Activated CD8-positive, alpha-beta T cell treated with anti-CD3 and anti-CD28 coated beads for 36 hours (primary cell): ENCODE results near the gene PPP1R10. TPM values are rescaled to one million over a fixed set of nuclear protein-coding genes. Genes with fewer than 3 reads are reported as not detected.

ENCODE experiments used
- ATAC-seq: fragments of 200-7000 bp; cut with Tn5 transposase; one replicate; pipeline ENCODE4 v1.10.0; 2021; ENCODE audit warnings: mild to moderate bottlenecking, moderate library complexity
- CTCF ChIA-PET: fragments of 350-600 bp; sonication (Branson Sonifier 250); formaldehyde crosslinking; loops from one replicate; lab custom pipeline; 2021; ENCODE audit warnings: antibody characterized with exemption; lab: Charles Lee
- POLR2A ChIA-PET: fragments of 350-600 bp; sonication (Branson Sonifier 250); formaldehyde crosslinking; loops from one replicate; lab custom pipeline; 2021; ENCODE audit warnings: antibody characterized with exemption; lab: Charles Lee
- DNase-seq: peaks from one replicate; pipeline ENCODE4 v3.0.0-alpha.2; 2020
- H3K27ac Mint-ChIP-seq: one replicate; pipeline ENCODE4 v1.8.0; 2021; ENCODE audit warnings: mild to moderate bottlenecking, mixed read lengths
- H3K27me3 Mint-ChIP-seq: one replicate; pipeline ENCODE4 v1.8.0; 2021; ENCODE audit warnings: mixed read lengths
- H3K36me3 Mint-ChIP-seq: one replicate; pipeline ENCODE4 v1.8.0; 2021; ENCODE audit warnings: low read depth, mixed read lengths
- H3K4me1 Mint-ChIP-seq: one replicate; pipeline ENCODE4 v1.8.0; 2021; ENCODE audit warnings: low read depth, mixed read lengths
- H3K4me3 Mint-ChIP-seq: one replicate; pipeline ENCODE4 v1.8.0; 2021; ENCODE audit warnings: mild to moderate bottlenecking, moderate library complexity, mixed read lengths
- H3K9me3 Mint-ChIP-seq: one replicate; pipeline ENCODE4 v1.8.0; 2021; ENCODE audit warnings: mixed read lengths
- intact Hi-C: fragments of 100-400 bp; cut with micrococcal nuclease; formaldehyde crosslinking; loops from one replicate; pipeline ENCODE4 v1.10.0; 2022
- total RNA-seq, 2 experiments: library from RNA; stranded (reverse); gene quantifications; one replicate each; pipeline ENCODE4 v1.2.3, GENCODE V29; 2021
- TF ChIP-seq, protein P1 (sequence below): fragments of 200-600 bp; IDR thresholded peaks from one replicate; pipeline ENCODE4 v1.8.0; 2022; ENCODE audit warnings: antibody characterized with exemption, mild to moderate bottlenecking

Gene PPP1R10
- total RNA-seq, 2 experiments from 2014 or later = 59.0 to 59.8 TPM

DNA sequence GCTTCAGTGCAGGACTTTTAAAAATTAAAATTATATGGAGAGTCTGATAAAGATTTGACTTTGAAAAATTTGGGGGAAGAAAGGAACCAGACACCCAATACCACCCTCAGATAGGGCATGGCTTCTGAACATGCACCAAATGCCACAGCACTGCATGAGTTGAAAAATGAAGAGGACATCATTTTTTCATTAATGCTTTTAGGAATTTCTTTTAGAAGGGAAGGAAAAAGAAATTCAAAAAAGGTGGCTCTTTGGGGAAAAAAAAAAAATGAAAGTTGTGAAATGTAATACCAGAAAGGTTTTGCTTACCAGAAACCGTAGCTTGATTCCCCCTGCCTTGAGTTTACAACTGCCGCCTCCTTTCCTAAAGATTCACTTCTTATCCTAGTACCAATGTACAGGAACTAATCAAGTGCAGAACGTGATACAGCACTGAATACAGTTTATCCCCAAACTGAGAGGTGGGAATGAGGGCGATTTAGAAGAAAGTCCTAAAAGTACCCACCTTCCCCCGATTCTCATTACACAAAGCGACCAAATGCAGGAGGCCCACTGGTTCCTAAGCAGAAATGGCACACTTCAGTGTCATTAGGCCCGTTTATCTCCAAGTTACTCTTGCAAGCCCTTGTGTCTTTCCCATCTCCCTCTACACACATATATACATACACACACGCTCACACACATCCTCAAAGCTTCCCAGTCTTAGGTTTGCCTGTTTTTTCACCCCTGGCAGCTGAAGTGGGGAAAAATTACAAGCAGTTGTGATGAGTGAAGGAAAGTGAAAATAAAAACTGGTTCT, 2.8 kb downstream of the PPP1R10 start:
- ChIA-PET CTCF (interaction anchor here (0.8 to 4.7 kb wide), 19 partner anchors 8 to 473 kb away, joined by 3 to 50 read pairs (median 6); partner anchors contain the start of genes ATAT1 and TUBB), POLR2A (interaction anchor here (0.6 to 5.3 kb wide), 29 partner anchors 9 to 298 kb away, joined by 3 to 121 read pairs (median 5); partner anchors contain the start of genes ABCF1, C6orf136, GNL1 and MDC1)
- Mint-ChIP-seq H3K36me3 (peaks cover 81% of the 10 kb centered on the region), H3K27me3 (no peaks in the 10 kb centered on the region), H3K4me1 (peaks cover 52% of the 10 kb centered on the region), H3K4me3 (peak overlapping the region; percentile 95), H3K9me3 (no peaks in the 10 kb centered on the region), H3K27ac (peak overlapping the region; percentile 98)
- ATAC-seq (no peak), DNase-seq (no peak)
- intact Hi-C loops = no loop called here
- TF ChIP-seq, protein P1, sequence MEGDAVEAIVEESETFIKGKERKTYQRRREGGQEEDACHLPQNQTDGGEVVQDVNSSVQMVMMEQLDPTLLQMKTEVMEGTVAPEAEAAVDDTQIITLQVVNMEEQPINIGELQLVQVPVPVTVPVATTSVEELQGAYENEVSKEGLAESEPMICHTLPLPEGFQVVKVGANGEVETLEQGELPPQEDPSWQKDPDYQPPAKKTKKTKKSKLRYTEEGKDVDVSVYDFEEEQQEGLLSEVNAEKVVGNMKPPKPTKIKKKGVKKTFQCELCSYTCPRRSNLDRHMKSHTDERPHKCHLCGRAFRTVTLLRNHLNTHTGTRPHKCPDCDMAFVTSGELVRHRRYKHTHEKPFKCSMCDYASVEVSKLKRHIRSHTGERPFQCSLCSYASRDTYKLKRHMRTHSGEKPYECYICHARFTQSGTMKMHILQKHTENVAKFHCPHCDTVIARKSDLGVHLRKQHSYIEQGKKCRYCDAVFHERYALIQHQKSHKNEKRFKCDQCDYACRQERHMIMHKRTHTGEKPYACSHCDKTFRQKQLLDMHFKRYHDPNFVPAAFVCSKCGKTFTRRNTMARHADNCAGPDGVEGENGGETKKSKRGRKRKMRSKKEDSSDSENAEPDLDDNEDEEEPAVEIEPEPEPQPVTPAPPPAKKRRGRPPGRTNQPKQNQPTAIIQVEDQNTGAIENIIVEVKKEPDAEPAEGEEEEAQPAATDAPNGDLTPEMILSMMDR = no peak

DNA sequence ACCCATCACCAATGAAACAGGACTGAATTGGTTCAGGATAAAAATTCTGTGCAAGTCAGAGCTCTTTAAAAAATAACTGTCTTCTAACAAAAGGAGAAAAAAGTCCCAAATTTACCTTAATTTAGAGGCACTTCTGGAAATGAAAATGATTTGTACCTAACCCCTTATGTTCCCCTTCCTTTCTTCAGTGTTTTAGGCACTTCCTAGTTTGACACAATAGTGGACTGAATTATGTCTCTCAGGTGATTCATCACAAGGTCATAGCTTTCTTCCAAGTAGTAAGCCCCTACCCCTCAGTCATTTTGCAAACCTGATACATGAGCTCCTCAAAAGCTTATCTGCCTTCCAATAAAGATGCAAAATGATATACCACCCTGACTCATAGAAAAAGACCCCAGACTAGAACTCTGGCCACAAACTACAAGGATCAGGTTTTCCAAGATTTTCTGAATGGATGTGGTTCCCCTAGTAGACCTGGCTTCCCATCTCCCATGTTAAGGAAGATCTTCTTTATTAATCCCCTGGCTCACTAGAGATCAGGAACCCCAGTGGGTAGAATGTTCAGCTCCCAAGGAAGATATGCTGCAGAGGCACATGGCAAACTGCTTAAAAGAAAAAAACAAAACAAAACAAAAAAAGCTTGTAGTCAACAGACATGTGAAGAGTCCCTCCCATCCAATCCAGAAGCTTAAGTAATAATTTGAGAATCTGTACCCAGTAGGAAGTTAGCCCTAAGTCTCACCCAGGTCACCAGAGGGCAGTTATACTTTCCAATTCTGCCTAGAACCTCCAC, 3.6 kb downstream of the PPP1R10 start:
- TF ChIP-seq, protein P1 = no peak
- POLR2A ChIA-PET = interaction anchor here (0.8 to 5.3 kb wide), 17 partner anchors 10 to 146 kb away, joined by 3 to 121 read pairs (median 14); partner anchors contain the start of genes ABCF1, GNL1, PRR3 and TUBB
- Mint-ChIP-seq H3K4me3 (peak overlapping the region; percentile 95), H3K27me3 (no peaks in the 10 kb centered on the region), H3K9me3 (no peaks in the 10 kb centered on the region), H3K36me3 (peaks cover 84% of the 10 kb centered on the region), H3K27ac (peak overlapping the region; percentile 98), H3K4me1 (peaks cover 55% of the 10 kb centered on the region)
- DNase-seq (no peak), ATAC-seq (no peak)
- intact Hi-C loops = no loop called here
- CTCF ChIA-PET = interaction anchor here (0.8 to 4.7 kb wide), 21 partner anchors 7 to 474 kb away, joined by 3 to 50 read pairs (median 5); partner anchors contain the start of genes ABCF1 and ATAT1

DNA sequence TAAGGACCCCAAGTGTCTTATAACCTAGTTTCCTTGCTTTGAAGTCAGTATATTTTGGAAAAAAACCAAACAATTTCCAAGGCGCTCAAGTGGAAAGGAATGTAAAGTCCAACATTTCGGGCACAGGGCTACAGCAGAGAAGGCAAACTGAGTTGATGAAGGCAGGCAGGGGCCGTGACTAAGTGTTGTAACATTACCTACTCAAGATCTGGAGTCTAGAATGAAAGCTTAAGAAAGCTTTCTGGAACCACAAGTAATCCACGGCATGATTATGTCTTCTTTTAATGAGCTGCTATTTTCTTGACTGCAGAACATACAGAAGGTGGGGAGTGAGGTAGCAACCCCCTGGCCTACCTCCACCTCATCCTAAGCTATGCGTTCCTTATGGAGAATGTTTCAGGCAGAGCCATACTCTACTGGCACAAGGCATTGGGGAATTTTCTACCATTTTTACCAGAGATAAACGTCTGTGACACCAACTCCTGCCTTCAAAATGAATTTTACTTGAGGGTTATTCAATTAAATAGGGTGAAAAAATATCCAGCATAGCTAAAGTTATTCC, 4.3 kb downstream of the PPP1R10 start:
- H3K4me3 Mint-ChIP-seq = peak overlapping the region; percentile 95
- DNase-seq (no peak), ATAC-seq (no peak)
- intact Hi-C loops = no loop called here
- H3K9me3 Mint-ChIP-seq = no peaks in the 10 kb centered on the region
- H3K4me1 Mint-ChIP-seq = peaks cover 55% of the 10 kb centered on the region
- CTCF ChIA-PET = interaction anchor here (0.8 to 4.7 kb wide), 21 partner anchors 8 to 475 kb away, joined by 3 to 50 read pairs (median 5); partner anchors contain the start of genes ABCF1 and ATAT1
- peak overlapping the region; percentile 98 for H3K27ac Mint-ChIP-seq
- TF ChIP-seq, protein P1 = no peak
- POLR2A ChIA-PET = interaction anchor here (0.8 to 5.3 kb wide), 16 partner anchors 12 to 146 kb away, joined by 3 to 121 read pairs (median 10); partner anchors contain the start of genes ABCF1, GNL1, PRR3 and TUBB
- peaks cover 84% of the 10 kb centered on the region for H3K36me3 Mint-ChIP-seq
- no peaks in the 10 kb centered on the region for H3K27me3 Mint-ChIP-seq

DNA sequence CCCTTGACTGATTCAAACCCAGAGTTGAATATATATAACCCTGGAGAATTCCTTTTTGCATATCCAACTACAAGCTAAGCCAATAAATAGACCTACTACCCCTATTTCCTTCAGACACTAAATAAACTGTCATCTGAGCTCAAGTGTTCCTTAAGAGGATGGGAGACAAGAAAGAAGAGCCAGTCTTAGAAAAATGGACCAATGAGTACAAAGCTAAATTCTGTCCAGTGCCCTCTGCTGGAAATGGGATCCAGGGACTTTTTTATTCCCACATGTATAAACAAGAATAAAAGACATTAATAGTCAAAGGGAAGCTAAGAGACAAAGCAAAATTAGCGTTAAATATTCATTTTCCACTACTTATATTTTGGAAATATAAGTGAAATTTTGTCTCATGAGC, 4.8 kb downstream of the PPP1R10 start:
- POLR2A ChIA-PET = interaction anchor here (0.5 to 5.3 kb wide), 11 partner anchors 11 to 120 kb away, joined by 3 to 121 read pairs (median 5); partner anchors contain the start of genes GNL1, PRR3 and TUBB
- Mint-ChIP-seq H3K27me3 (no peaks in the 10 kb centered on the region), H3K9me3 (no peaks in the 10 kb centered on the region), H3K36me3 (peaks cover 89% of the 10 kb centered on the region), H3K4me3 (no peak overlapping the region), H3K4me1 (peaks cover 59% of the 10 kb centered on the region), H3K27ac (peak overlapping the region; percentile 98)
- TF ChIP-seq, protein P1 = no peak
- ATAC-seq (no peak), DNase-seq (no peak)
- CTCF ChIA-PET = interaction anchor here (0.9 to 4.7 kb wide), 14 partner anchors 8 to 475 kb away, joined by 3 to 50 read pairs (median 6); partner anchors contain the start of gene ATAT1
- intact Hi-C loops = no loop called here
